Aorta (tissue), 5 donors: ENCODE data around the gene SEMA5A. TPM values are rescaled to one million over a fixed set of nuclear protein-coding genes. Genes with fewer than 3 reads are reported as not detected.

ENCODE experiments used
- ATAC-seq: fragments of 200-7000 bp; cut with Tn5 transposase; one replicate; pipeline ENCODE4 v1.9.1; 2022; ENCODE audit warnings: moderate library complexity; ENCODE audit not compliant: low FRiP score
- DNase-seq, 2 donors: peaks; one replicate each; pipeline ENCODE4 v3.0.0-alpha.2; 2020
- H3K27ac ChIP-seq, 2 donors: one replicate each; pipeline ENCODE4 v1.5.1; 2013; ENCODE audit warnings: low read length in 2 of 2, mild to moderate bottlenecking in 2 of 2, moderate library complexity in 2 of 2, control low read depth in 1 of 2, inconsistent platforms in 1 of 2, low read depth in 1 of 2
- H3K27me3 ChIP-seq, 2 donors: one replicate each; pipeline ENCODE4 v1.6.1; 2013; ENCODE audit warnings: control low read depth in 1 of 2, low read length in 1 of 2, mild to moderate bottlenecking in 1 of 2, moderate library complexity in 1 of 2; ENCODE audit not compliant: insufficient read depth in 2 of 2, control insufficient read depth in 1 of 2
- H3K36me3 ChIP-seq, 2 donors: one replicate each; pipeline ENCODE4 v1.6.1; 2013; ENCODE audit warnings: control low read depth in 1 of 2, low read length in 1 of 2, mild to moderate bottlenecking in 1 of 2; ENCODE audit not compliant: insufficient read depth in 2 of 2, control insufficient read depth in 1 of 2
- H3K4me1 ChIP-seq, 2 donors: one replicate each; pipeline ENCODE4 v1.6.1; 2013; ENCODE audit warnings: low read length in 2 of 2, control low read depth in 1 of 2, mild to moderate bottlenecking in 1 of 2, moderate library complexity in 1 of 2; ENCODE audit not compliant: insufficient read depth in 2 of 2, control insufficient read depth in 1 of 2
- H3K4me3 ChIP-seq, 2 donors: one replicate each; pipeline ENCODE4 v1.5.1; 2013; ENCODE audit warnings: low read length in 2 of 2, control low read depth in 1 of 2, mild to moderate bottlenecking in 1 of 2
- H3K9me3 ChIP-seq: one replicate; pipeline ENCODE4 v1.6.1; 2013; ENCODE audit warnings: mild to moderate bottlenecking, low read length; ENCODE audit not compliant: control insufficient read depth
- WGBS, 2 donors: extraction: QIAGEN DNeasy Blood & Tissue Kit; methylation state at CpG; one replicate each; pipeline ENCODE4 v1.1.7; 2013; 5-methylcytosine and 5-hydroxymethylcytosine counted together
- intact Hi-C, 2 donors: fragments of 100-400 bp; cut with DNase I; formaldehyde crosslinking; loops; one replicate each; pipeline versions ENCODE4 v1.14.2 to v1.15.0; 2022
- polyA plus RNA-seq, 2 donors: library from polyadenylated mRNA; stranded (reverse); fragments of 200-250 nt; gene quantifications; one replicate each; pipeline ENCODE4 v1.2.3, GENCODE V29; 2013
- total RNA-seq, 2 donors: library from RNA; stranded (reverse); fragmentation: NEBNext Ultra II Directional; extraction: Animal tissue kit (Norgen Biotek cat#: 25700); gene quantifications; one replicate each; pipeline ENCODE4 v1.2.1, GENCODE V29; 2021
- donor health status: healthy with polysubstance abuse.
- donor health status: Bipolar disorder and iron deficiency.
- donor health status: DM: no; HTN: no; CAD: no.
- donor health status: DM: no; HTN: no; CAD: no.
- donor health status: DM: yes; HTN: yes; CAD: no.

SEMA5A gene
- total and polyA plus RNA-seq, 4 donors = 1.8 to 21.8 (median 12.7) TPM

DNA sequence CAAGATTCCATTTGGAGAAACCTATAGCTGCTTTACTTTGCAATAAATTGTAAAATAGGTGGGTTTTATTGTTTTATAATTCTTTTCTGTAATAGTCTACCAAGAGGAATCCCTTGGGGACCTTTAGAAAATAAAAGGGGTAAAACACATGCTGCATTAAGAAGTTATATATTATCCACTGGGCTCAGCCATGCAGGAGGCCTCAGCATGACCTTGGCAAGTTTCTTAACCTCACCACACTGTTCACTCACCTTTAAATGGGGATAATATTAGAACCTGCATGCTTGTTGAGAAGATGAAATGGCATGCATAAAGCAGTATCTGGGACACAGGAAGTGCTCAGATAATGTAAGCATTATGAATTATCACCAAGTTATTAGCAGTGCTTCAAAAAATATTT lies 120.2 kb downstream of the SEMA5A start:
- H3K4me3 ChIP-seq = no peak overlapping the region
- no peaks in the 10 kb centered on the region for H3K4me1 ChIP-seq
- DNase-seq (no peak), ATAC-seq (no peak)
- no peak overlapping the region for H3K27ac ChIP-seq
- H3K27me3 ChIP-seq = no peaks in the 10 kb centered on the region
- no peaks in the 10 kb centered on the region for H3K9me3 ChIP-seq
- intact Hi-C loops = no loop called here
- no peaks in the 10 kb centered on the region for H3K36me3 ChIP-seq

DNA sequence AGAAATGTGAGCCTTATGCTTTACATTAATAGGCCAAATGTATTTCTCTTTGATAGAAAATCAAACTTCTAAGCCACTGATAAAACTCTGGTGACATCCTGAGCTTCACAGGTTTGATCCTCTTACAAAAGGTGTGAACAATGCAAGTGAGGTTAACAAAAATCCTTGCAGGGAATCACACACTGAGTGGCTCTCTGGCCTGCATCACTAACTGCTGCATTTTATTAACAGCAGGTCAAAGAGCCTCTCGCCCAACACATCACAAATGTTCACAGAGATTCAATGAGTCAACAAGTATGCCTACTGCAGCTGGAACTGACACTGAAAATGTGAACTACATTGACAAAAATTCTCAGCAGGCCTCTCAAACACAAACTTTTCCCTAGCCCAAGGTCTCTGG lies 122.3 kb downstream of the SEMA5A start:
- H3K4me3 ChIP-seq = no peak overlapping the region
- intact Hi-C loops = no loop called here
- no peaks in the 10 kb centered on the region for H3K4me1 ChIP-seq
- no peaks in the 10 kb centered on the region for H3K36me3 ChIP-seq
- DNase-seq = no peak
- no peak for ATAC-seq
- 52 to 60% methylated on average over 1 of the region's 1 CpG for WGBS, 2 donors
- no peaks in the 10 kb centered on the region for H3K9me3 ChIP-seq
- no peaks in the 10 kb centered on the region for H3K27me3 ChIP-seq
- no peak overlapping the region for H3K27ac ChIP-seq

DNA sequence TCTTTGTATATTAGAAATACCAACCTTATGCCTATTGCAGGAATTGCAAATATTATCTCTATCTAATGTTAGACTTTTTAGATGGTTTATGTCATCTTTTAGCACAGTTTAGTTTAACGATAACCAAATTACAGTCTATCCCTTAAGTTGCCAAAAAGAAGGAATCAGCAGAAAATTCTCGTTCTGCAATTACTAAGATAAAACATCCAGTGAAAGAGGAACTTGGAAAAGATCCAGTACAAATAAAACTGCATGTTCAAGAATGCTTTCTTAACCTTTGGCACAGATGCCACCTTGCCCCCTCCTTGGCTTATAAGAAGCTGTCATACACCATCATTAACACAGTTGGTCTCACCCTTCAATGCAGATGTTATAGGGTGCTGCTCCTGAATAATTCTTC lies 124.0 kb downstream of the SEMA5A start:
- no peaks in the 10 kb centered on the region for H3K4me1 ChIP-seq
- H3K4me3 ChIP-seq = no peak overlapping the region
- intact Hi-C loops = no loop called here
- no peak overlapping the region for H3K27ac ChIP-seq
- H3K36me3 ChIP-seq = no peaks in the 10 kb centered on the region
- DNase-seq (no peak), ATAC-seq (no peak)
- WGBS, 2 donors = 12 to 17% methylated on average over 2 of the region's 2 CpGs
- H3K27me3 ChIP-seq = no peaks in the 10 kb centered on the region
- peaks cover 2% of the 10 kb centered on the region for H3K9me3 ChIP-seq

DNA sequence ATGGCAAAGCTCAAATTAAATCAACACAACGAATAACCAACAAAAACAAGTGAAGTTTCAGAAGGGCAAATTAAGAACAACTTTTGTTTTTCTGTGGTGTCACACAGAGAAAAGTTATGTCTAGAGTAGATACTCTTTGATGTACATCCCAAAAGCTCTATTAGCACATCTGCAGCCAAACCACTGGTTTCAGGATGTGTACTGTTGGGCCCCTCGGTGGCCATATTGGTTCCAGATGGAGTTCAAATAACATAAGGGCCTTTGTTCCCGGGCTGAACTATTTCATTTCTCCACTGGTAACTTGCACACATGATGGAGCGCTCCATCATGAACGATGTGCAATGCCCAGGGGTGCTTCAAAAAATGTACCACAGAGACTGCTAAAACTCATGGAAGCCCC lies 126.1 kb downstream of the SEMA5A start:
- intact Hi-C loops = no loop called here
- ATAC-seq = no peak

DNA sequence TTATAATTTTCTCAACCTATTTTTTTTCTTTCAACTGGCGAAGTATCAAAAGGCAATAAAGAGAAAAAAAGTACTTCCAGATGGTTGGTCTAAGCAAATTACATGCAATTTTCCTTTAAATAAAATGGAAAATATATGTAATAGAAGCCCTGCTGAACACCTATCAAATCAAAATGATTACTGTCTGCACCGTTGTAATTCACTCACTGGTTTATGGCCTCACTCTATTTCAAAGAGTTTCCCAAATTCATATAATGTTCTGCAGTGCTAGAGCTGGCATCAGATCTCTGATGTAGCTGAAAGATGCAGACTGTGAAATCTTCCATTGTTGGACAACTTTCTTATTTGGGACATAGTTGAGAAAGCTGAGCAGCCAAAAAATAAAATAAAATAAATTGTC lies 130.3 kb downstream of the SEMA5A start:
- no peaks in the 10 kb centered on the region for H3K36me3 ChIP-seq
- H3K4me3 ChIP-seq = no peak overlapping the region
- H3K27me3 ChIP-seq = no peaks in the 10 kb centered on the region
- no peaks in the 10 kb centered on the region for H3K4me1 ChIP-seq
- peaks cover 2% of the 10 kb centered on the region for H3K9me3 ChIP-seq
- no peak for ATAC-seq
- no peak overlapping the region for H3K27ac ChIP-seq
- no peak for DNase-seq
- WGBS, 2 donors = 61 to 67% methylated on average over 2 of the region's 2 CpGs
- intact Hi-C loops = no loop called here

More for the DNA sequence above, 126.1 kb downstream of the SEMA5A start:
- no peak for DNase-seq
- Histone ChIP-seq H3K4me3 (no peak overlapping the region), H3K27me3 (no peaks in the 10 kb centered on the region), H3K27ac (no peak overlapping the region), H3K36me3 (no peaks in the 10 kb centered on the region), H3K4me1 (no peaks in the 10 kb centered on the region), H3K9me3 (peaks cover 2% of the 10 kb centered on the region)
- WGBS, 2 donors = 74 to 75% methylated on average over 5 of the region's 5 CpGs

DNA sequence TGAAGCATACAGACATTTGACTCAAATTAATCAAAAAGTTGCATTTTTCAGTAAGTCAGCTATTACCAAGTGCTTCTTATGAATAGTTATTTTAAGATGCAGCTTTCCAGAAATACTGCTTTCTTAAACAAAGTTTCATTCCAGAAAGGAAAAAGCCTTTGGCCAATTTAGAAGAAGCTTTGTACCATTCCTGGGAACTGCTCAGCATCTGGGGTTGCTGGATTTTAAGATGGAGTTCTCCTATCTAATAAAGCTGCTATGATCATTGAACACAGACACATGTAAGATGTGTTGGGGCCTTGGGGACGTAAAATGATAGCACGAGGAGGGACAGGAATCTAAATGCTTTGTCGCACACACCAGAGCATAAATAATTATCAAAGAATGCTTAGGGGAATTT lies 130.8 kb downstream of the SEMA5A start:
- no peaks in the 10 kb centered on the region for H3K4me1 ChIP-seq
- H3K36me3 ChIP-seq = no peaks in the 10 kb centered on the region
- no peaks in the 10 kb centered on the region for H3K27me3 ChIP-seq
- intact Hi-C loops = no loop called here
- no peak for ATAC-seq
- no peak for DNase-seq
- H3K9me3 ChIP-seq = peaks cover 2% of the 10 kb centered on the region
- no peak overlapping the region for H3K4me3 ChIP-seq
- 52 to 62% methylated on average over 3 of the region's 3 CpGs for WGBS, 2 donors
- no peak overlapping the region for H3K27ac ChIP-seq

DNA sequence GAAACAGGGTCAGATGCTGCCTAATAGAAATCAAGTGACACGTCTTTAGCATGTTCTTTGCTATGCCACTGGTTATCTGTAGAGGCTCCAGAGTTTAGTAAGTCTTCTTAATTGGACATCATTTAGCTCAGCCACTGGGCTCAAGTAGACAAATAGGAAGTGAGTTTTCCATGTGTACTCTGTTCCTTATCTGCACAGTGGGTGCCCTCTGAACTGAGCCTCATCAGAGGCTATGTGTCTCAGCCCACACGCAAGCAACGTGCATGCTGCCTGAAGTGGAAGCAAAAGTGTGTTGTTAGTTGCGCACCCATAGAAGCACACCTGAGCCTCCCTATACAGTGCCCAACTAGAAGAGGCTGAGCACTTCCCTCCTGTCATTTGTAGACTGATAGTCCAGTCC lies 134.7 kb downstream of the SEMA5A start:
- DNase-seq (no peak), ATAC-seq (no peak)
- Histone ChIP-seq H3K4me3 (no peak overlapping the region), H3K27me3 (no peaks in the 10 kb centered on the region), H3K27ac (no peak overlapping the region), H3K9me3 (no peaks in the 10 kb centered on the region), H3K4me1 (no peaks in the 10 kb centered on the region), H3K36me3 (no peaks in the 10 kb centered on the region)
- intact Hi-C loops = no loop called here
- WGBS, 2 donors = 77 to 83% methylated on average over 4 of the region's 4 CpGs

DNA sequence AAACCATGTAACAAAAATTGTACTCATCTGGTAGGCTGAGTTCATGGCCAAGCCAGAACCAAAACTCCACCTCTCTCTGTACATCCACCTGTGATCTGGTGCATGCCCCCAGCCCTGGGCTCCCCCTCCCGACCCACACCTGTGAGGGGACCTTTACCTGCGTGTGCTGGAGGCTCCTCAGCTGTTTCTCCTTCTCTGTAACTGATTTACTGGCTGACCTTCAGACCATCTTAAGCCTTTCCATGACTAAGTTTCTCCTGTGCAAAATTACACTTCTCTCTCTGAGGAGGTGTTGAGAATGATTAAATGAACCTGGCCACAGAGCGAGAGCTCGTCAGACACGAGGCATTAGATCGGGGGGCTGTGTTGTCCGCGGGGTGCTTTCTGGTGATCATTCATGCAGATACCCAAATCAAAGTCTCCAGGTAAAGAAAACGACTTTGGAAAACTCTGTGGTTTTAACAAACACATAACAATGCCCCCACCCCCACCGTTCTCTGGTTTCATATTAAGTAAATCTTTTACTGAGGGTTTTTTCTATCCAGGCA lies 136.4 kb downstream of the SEMA5A start:
- H3K27ac ChIP-seq = no peak overlapping the region
- H3K9me3 ChIP-seq = no peaks in the 10 kb centered on the region
- no peak for DNase-seq
- no peak for ATAC-seq
- no peak overlapping the region for H3K4me3 ChIP-seq
- no peaks in the 10 kb centered on the region for H3K36me3 ChIP-seq
- H3K4me1 ChIP-seq = no peaks in the 10 kb centered on the region
- intact Hi-C loops = no loop called here
- WGBS, 2 donors = 89 to 90% methylated on average over 10 of the region's 10 CpGs
- no peaks in the 10 kb centered on the region for H3K27me3 ChIP-seq

DNA sequence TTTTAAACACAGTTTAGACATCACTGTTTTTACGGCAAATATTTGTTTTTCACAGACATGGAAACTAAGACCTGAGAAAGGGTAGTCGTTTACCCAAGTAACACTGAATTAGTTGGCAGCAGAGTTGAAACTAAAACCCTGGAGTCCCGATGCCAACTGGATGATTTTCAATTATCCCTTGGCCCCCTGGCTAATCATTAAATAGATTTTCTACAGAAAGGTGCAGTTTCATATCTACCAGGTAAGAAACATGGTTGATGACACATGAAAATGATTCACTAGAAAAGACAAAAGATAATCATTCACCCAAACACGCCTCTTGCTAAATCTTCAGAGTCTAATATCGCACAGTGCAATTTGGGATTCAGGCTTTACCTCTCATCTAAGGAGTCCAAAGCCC lies 136.9 kb downstream of the SEMA5A start:
- DNase-seq = no peak

More for the DNA sequence above, 136.9 kb downstream of the SEMA5A start:
- no peaks in the 10 kb centered on the region for H3K4me1 ChIP-seq
- H3K27me3 ChIP-seq = no peaks in the 10 kb centered on the region
- no peak for ATAC-seq
- no peaks in the 10 kb centered on the region for H3K9me3 ChIP-seq
- H3K36me3 ChIP-seq = no peaks in the 10 kb centered on the region
- intact Hi-C loops = no loop called here
- H3K27ac ChIP-seq = no peak overlapping the region
- WGBS, 2 donors = 76 to 77% methylated on average over 5 of the region's 5 CpGs
- H3K4me3 ChIP-seq = no peak overlapping the region
